ENCODE data around the gene SRGAP2B.
"Not testable (repeated sequence)": the region's sequence is repeated elsewhere in the genome, so short reads cannot be mapped to it uniquely, and the experiment has no call there.

The SRGAP2B gene

GRCh38 chr1:145041519-145041918 is 53.6 kb downstream of the SRGAP2B start:
- DNase-seq = not testable (repeated sequence)

- DNase-seq = not testable (repeated sequence)
Observed at GRCh38 chr1:145036019-145036418, 59.1 kb downstream of the SRGAP2B start.

- not testable (repeated sequence) for DNase-seq
Observed at GRCh38 chr1:145033523-145033922, 61.6 kb downstream of the SRGAP2B start.

- DNase-seq = not testable (repeated sequence)
Observed at GRCh38 chr1:145027251-145027650, 67.9 kb downstream of the SRGAP2B start.

- DNase-seq = not testable (repeated sequence)
Observed at GRCh38 chr1:145025286-145025685, 69.8 kb downstream of the SRGAP2B start.

GRCh38 chr1:145022259-145022658 is 72.9 kb downstream of the SRGAP2B start:
- DNase-seq = not testable (repeated sequence)

GRCh38 chr1:145021749-145022148 is 73.4 kb downstream of the SRGAP2B start:
- DNase-seq = not testable (repeated sequence)

- DNase-seq = not testable (repeated sequence)
Observed at GRCh38 chr1:145019709-145020108, 75.4 kb downstream of the SRGAP2B start.

- not testable (repeated sequence) for DNase-seq
Observed at GRCh38 chr1:145017725-145018124, 77.4 kb downstream of the SRGAP2B start.

- DNase-seq = not testable (repeated sequence)
Observed at GRCh38 chr1:145016492-145016862, 78.7 kb downstream of the SRGAP2B start.

- not testable (repeated sequence) for DNase-seq
Observed at GRCh38 chr1:145015744-145016491, 79.2 kb downstream of the SRGAP2B start.

- not testable (repeated sequence) for DNase-seq
Observed at GRCh38 chr1:145013353-145013752, 81.8 kb downstream of the SRGAP2B start.

GRCh38 chr1:145011811-145012210 is 83.3 kb downstream of the SRGAP2B start:
- DNase-seq = not testable (repeated sequence)

- not testable (repeated sequence) for DNase-seq
Observed at GRCh38 chr1:145010580-145010979, 84.5 kb downstream of the SRGAP2B start.

GRCh38 chr1:145009928-145010327 is 85.2 kb downstream of the SRGAP2B start:
- not testable (repeated sequence) for DNase-seq

- not testable (repeated sequence) for DNase-seq
Observed at GRCh38 chr1:145008388-145008787, 86.7 kb downstream of the SRGAP2B start.

GRCh38 chr1:145005142-145005541 is 90.0 kb downstream of the SRGAP2B start:
- DNase-seq = not testable (repeated sequence)

- not testable (repeated sequence) for DNase-seq
Observed at GRCh38 chr1:145001381-145001780, 93.7 kb downstream of the SRGAP2B start.

- not testable (repeated sequence) for DNase-seq
Observed at GRCh38 chr1:145000743-145001326, 94.3 kb downstream of the SRGAP2B start.

- DNase-seq = not testable (repeated sequence)
Observed at GRCh38 chr1:145000074-145000742, 94.9 kb downstream of the SRGAP2B start.

- not testable (repeated sequence) for DNase-seq
Observed at GRCh38 chr1:144998981-144999273, 96.2 kb downstream of the SRGAP2B start.

- DNase-seq = not testable (repeated sequence)
Observed at GRCh38 chr1:144998134-144998980, 96.8 kb downstream of the SRGAP2B start.
